Activated naive CD4-positive, alpha-beta T cell treated with anti-CD3 and anti-CD28 coated beads, Interleukin-2, amount 50 U/mL, for 72 hours (primary cell): ENCODE measurements around the gene PDE4A. TPM values are rescaled to one million over a fixed set of nuclear protein-coding genes. Genes with fewer than 3 reads are reported as not detected.
"Not testable (repeated sequence)": the region's sequence is repeated elsewhere in the genome, so short reads cannot be mapped to it uniquely, and the experiment has no call there.

Experiments used
- ATAC-seq, 2 donors: fragments of 150-1000 bp; cut with Tn5 transposase; 2 replicates each; pipeline ENCODE4 v1.10.0; 2021; ENCODE audit warnings: mild to moderate bottlenecking in 2 of 2, moderate library complexity in 2 of 2
- DNase-seq, 2 donors: peaks; one replicate each; pipeline ENCODE4 v3.0.0; 2021 to 2022; ENCODE audit warnings: low spot score in 2 of 2
- H3K27ac Mint-ChIP-seq, 2 donors: one replicate each; pipeline ENCODE4 v1.8.0; 2022; ENCODE audit warnings: mild to moderate bottlenecking in 2 of 2, mixed read lengths in 2 of 2
- H3K36me3 Mint-ChIP-seq, 2 donors: one replicate each; pipeline ENCODE4 v1.8.0; 2022; ENCODE audit warnings: mixed read lengths in 2 of 2
- H3K9me3 Mint-ChIP-seq, 2 donors: one replicate each; pipeline ENCODE4 v1.8.0; 2022; ENCODE audit warnings: mixed read lengths in 2 of 2
- total RNA-seq, 2 donors: library from RNA; stranded (reverse); gene quantifications; one replicate each; pipeline ENCODE4 v1.2.3, GENCODE V29; 2022

PDE4A gene
- total RNA-seq: 1 to 10 TPM; 2.7 to 5.0 TPM

DNA sequence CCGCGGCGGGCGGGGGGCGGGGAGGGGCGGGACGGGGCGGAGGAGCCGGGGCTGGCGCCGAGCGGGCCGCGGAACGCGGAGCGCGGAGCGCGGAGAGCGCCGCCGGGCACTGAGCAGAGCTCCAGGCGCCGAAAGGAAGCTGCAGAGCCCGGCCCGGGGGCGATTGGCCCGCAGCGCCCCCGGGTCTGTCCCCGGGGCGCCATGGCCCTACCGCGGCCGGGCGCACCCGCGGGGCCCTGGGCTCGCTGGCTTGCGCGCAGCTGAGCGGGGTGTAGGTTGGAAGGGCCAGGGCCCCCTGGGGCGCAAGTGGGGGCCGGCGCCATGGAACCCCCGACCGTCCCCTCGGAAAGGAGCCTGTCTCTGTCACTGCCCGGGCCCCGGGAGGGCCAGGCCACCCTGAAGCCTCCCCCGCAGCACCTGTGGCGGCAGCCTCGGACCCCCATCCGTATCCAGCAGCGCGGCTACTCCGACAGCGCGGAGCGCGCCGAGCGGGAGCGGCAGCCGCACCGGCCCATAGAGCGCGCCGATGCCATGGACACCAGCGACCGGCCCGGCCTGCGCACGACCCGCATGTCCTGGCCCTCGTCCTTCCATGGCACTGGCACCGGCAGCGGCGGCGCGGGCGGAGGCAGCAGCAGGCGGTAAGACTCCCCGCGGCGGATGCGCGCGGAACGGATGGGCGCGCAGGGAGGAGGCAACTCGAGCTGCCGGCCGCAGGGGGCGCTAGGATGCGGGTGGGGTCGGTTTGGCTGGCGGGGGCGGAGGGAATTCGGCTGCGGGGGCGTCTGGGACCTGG is at the start of gene PDE4A:
PDE4A (plus strand) TSS at position 95 of the 796 bp plus-strand sequence; CDS start at position 322, 227 bp downstream.
- peak in 1 of 2 donors; percentile 73 for DNase-seq
- peaks cover 0 to 4% of the 10 kb centered on the region in 2 donors for H3K9me3 Mint-ChIP-seq
- peak in 1 of 2 donors; percentile 7 for ATAC-seq
- peak within 1 kb of the TSS; percentile 0 to 4 for H3K27ac Mint-ChIP-seq
- H3K36me3 Mint-ChIP-seq: peaks cover 6 to 12% of the 10 kb centered on the region in 2 donors

GRCh38 chr19:10372690-10373089 is 47.6 kb upstream of the PDE4A start:
- Mint-ChIP-seq H3K9me3 (no peaks in the 10 kb centered on the region), H3K27ac (no peak overlapping the region), H3K36me3 (peaks cover 9 to 16% of the 10 kb centered on the region in 2 donors)
- ATAC-seq (no peak), DNase-seq (no peak)

GRCh38 chr19:10374931-10375330 is 45.4 kb upstream of the PDE4A start:
- peaks cover 12 to 14% of the 10 kb centered on the region in 2 donors for H3K36me3 Mint-ChIP-seq
- ATAC-seq (no peak), DNase-seq (no peak)

DNA sequence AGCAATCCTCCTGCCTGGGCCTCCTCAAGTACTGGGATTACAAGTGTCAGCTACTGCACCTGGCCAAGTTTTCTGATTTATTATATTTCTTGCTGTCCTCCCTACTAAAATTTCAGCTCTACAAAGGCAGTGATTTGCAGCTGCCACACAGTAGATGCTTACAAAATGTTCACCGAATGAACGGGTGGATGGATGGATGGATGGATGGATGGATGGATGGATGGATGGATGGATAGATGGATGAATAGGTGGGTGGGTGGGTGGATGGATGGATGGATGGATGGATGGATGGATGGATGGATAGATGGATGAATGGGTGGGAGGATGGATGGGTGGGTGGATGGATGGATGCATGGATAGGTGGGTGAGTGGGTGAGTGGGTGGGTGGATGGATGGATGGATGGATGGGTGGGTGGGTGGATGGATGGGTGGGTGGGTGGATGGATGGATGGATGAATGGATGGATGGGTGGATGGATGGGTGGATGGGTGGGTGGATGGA is 43.1 kb upstream of the PDE4A start:
- DNase-seq, H3K27ac Mint-ChIP-seq, H3K9me3 Mint-ChIP-seq, ATAC-seq: not testable (repeated sequence)
- H3K36me3 Mint-ChIP-seq: peaks cover 16 to 21% of the 10 kb centered on the region in 2 donors

More at GRCh38 chr19:10374931-10375330, 45.4 kb upstream of the PDE4A start:
- H3K9me3 Mint-ChIP-seq: no peaks in the 10 kb centered on the region
- H3K27ac Mint-ChIP-seq: peak overlapping the region; percentile 2 to 28

GRCh38 chr19:10378124-10378523 is 42.2 kb upstream of the PDE4A start:
- H3K9me3 Mint-ChIP-seq: no peaks in the 10 kb centered on the region
- H3K36me3 Mint-ChIP-seq: peaks cover 16 to 21% of the 10 kb centered on the region in 2 donors
- DNase-seq: no peak
- H3K27ac Mint-ChIP-seq: peak overlapping the region in 1 of 2 donors; percentile 55
- no peak for ATAC-seq

GRCh38 chr19:10379880-10380312 is 40.4 kb upstream of the PDE4A start:
- peak; percentile 2 for ATAC-seq
- Mint-ChIP-seq H3K36me3 (peaks cover 16 to 18% of the 10 kb centered on the region in 2 donors), H3K27ac (peak overlapping the region; percentile 79 to 90), H3K9me3 (no peaks in the 10 kb centered on the region)
- peak in 1 of 2 donors; percentile 22 for DNase-seq

GRCh38 chr19:10380313-10381102 is 39.8 kb upstream of the PDE4A start, which contains the start of gene TYK2:
TYK2 (minus strand) TSS chr19:10380572; CDS start chr19:10378406, 2,166 bp downstream.
- peak; percentile 97 to 99 for ATAC-seq
- H3K36me3 Mint-ChIP-seq: peaks cover 14 to 16% of the 10 kb centered on the region in 2 donors
- DNase-seq: peak; percentile 99
- H3K27ac Mint-ChIP-seq: peak within 1 kb of the TSS; percentile 79 to 90
- H3K9me3 Mint-ChIP-seq: no peaks in the 10 kb centered on the region

DNA sequence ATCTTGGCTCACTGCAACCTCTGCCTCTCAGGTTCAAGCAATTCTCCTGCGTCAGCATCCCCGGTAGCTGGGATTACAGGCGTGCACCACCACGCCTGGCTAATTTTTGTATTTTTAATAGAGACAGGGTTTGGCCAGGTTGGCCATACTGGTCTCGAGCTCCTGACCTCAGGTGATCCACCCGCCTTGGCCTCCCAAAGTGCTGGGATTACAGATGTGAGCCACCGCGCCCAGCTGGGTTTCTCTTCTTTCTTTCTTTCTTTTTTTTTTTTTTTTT is 37.2 kb upstream of the PDE4A start:
- not testable (repeated sequence) for H3K27ac Mint-ChIP-seq, ATAC-seq, H3K9me3 Mint-ChIP-seq, DNase-seq
- peaks cover 13 to 15% of the 10 kb centered on the region in 2 donors for H3K36me3 Mint-ChIP-seq

- H3K9me3 Mint-ChIP-seq: no peaks in the 10 kb centered on the region
- H3K27ac Mint-ChIP-seq: no peak overlapping the region
- H3K36me3 Mint-ChIP-seq: peaks cover 6 to 8% of the 10 kb centered on the region in 2 donors
- ATAC-seq (no peak), DNase-seq (no peak)
Observed at GRCh38 chr19:10384580-10384979, 35.8 kb upstream of the PDE4A start.

DNA sequence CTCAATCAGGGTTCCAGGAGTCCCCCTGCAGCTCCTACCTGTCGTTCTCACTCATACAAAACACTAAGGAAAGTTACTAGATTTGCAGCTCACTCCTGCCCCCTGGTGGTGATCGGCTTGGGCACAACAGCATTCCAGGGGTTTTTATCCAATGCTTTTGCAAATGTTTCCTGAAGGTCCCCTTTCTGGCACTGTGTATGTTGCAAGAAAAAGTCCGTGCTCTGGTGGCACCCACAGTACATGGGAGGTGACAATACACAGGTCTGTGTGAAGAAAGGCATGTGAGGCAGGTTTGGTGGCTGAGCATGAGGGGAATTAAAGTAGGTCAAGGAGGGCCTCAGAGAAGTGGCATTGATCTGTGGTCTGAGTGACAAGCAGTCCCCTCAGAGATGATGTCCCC is 31.4 kb upstream of the PDE4A start:
- peaks cover 5 to 6% of the 10 kb centered on the region in 2 donors for H3K36me3 Mint-ChIP-seq
- DNase-seq (peak; percentile 78 to 85), ATAC-seq (peak; percentile 69)
- no peaks in the 10 kb centered on the region for H3K9me3 Mint-ChIP-seq
- H3K27ac Mint-ChIP-seq: peak overlapping the region in 1 of 2 donors; percentile 60

GRCh38 chr19:10389863-10390262 is 30.5 kb upstream of the PDE4A start:
- Mint-ChIP-seq H3K36me3 (peaks cover 5 to 6% of the 10 kb centered on the region in 2 donors), H3K9me3 (no peaks in the 10 kb centered on the region), H3K27ac (peak overlapping the region in 1 of 2 donors; percentile 60)
- DNase-seq (peak in 1 of 2 donors; percentile 27), ATAC-seq (no peak)

- no peaks in the 10 kb centered on the region for H3K9me3 Mint-ChIP-seq
- DNase-seq (peak in 1 of 2 donors; percentile 74), ATAC-seq (peak; percentile 65 to 69)
- peaks cover 5 to 6% of the 10 kb centered on the region in 2 donors for H3K36me3 Mint-ChIP-seq
- peak overlapping the region in 1 of 2 donors; percentile 85 for H3K27ac Mint-ChIP-seq
Observed at GRCh38 chr19:10390652-10391286, 29.6 kb upstream of the PDE4A start.

DNA sequence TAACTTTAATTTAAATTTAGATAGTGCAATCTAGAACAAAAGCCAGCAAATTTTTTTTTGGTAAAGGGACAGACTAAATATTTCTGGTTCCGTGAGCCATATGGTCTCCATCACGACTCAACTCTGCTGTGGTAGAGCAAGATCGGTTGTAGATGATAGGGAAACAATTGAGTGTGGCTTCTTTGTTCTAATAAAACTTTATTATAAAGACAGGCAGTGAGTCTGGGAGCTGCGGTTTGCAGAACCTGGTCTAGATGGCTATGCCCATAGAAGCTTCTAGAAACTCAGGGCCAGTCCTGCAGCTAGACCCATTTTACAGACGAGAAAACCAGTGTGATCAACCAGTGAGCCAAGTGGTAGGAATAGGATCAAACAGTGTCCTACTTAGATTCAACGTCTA is 28.2 kb upstream of the PDE4A start:
- H3K36me3 Mint-ChIP-seq: peaks cover 5 to 6% of the 10 kb centered on the region in 2 donors

DNA sequence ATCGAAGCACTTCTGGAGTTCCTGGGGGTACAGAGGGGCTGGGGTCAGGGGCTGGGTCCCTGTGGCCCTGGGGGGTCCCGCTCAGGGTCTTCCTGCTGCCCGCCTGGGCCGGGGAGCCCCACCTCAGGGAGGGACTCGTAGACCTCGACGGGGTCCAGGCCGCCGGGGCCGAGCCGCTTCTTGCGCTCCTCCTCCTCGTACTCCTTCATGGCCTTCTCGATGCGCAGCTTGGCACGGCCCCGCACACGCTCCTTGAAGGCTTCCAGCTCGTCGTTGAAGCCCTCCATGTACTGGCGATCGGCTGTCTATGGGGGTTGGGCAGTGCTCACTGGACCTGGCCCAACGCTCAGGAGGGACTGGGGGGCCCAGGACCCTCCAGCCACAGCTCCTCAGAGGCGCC is 27.2 kb upstream of the PDE4A start:
- peaks cover 5 to 6% of the 10 kb centered on the region in 2 donors for H3K36me3 Mint-ChIP-seq
- no peak overlapping the region for H3K27ac Mint-ChIP-seq
- ATAC-seq: no peak
- DNase-seq: no peak
- H3K9me3 Mint-ChIP-seq: no peaks in the 10 kb centered on the region

More for the DNA sequence above, 28.2 kb upstream of the PDE4A start:
- no peaks in the 10 kb centered on the region for H3K9me3 Mint-ChIP-seq
- ATAC-seq (no peak), DNase-seq (no peak)
- no peak overlapping the region for H3K27ac Mint-ChIP-seq

DNA sequence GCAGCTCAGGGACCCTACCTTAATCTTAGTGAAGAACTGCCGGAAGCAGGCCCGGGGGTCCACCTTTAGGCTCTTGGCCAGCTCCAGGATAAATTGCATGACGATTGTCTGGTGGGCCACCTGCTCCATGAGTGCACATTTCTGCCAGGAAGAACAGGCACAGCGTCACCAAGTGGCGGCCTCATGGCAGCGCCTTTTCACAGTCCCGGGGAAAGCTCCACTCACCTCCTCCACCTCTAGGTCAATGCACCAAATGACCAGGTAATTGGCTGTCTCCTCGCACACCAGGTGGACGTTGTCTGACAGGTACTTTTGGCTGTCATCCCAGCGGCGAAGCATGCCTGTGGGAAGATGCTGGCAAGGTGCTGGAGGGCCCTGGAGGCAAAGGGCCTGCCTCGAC is 25.3 kb upstream of the PDE4A start:
- Mint-ChIP-seq H3K36me3 (peaks cover 6 to 13% of the 10 kb centered on the region in 2 donors), H3K9me3 (no peaks in the 10 kb centered on the region), H3K27ac (no peak overlapping the region)
- ATAC-seq (no peak), DNase-seq (no peak)

GRCh38 chr19:10395436-10395835 is 24.9 kb upstream of the PDE4A start:
- H3K36me3 Mint-ChIP-seq: peaks cover 6 to 13% of the 10 kb centered on the region in 2 donors
- H3K9me3 Mint-ChIP-seq: no peaks in the 10 kb centered on the region
- H3K27ac Mint-ChIP-seq: no peak overlapping the region
- DNase-seq: no peak
- no peak for ATAC-seq
